ENCODE data around the gene INTS3.

Gene INTS3

GRCh38 chr1:153754266-153754665 is 26.4 kb downstream of the INTS3 start:
- TF ChIP-seq SALL2 (tag by site-specific recombination; IDR thresholded peaks at IDR 0.05; ENCODE audit: borderline replicate concordance) = no peak
- TF ChIP-seq ZNF76 (tag by site-specific recombination; IDR thresholded peaks at IDR 0.05; ENCODE audit: borderline replicate concordance, low read depth) = no peak
- TF ChIP-seq KLF16 (tag by site-specific recombination; IDR thresholded peaks at IDR 0.05) = no peak
- no peak for TF ChIP-seq ZNF404 (tag by site-specific recombination; IDR thresholded peaks at IDR 0.05)
- TF ChIP-seq ZNF560 (tag by site-specific recombination; IDR thresholded peaks at IDR 0.05; ENCODE audit: borderline replicate concordance) = no peak
- TF ChIP-seq GLI2 (tag by site-specific recombination; IDR thresholded peaks at IDR 0.05; ENCODE audit: borderline replicate concordance, low read depth) = no peak
- TF ChIP-seq GLIS2 (tag by site-specific recombination; IDR thresholded peaks at IDR 0.05) = no peak
- no peak for TF ChIP-seq HOXD13 (CRISPR knock-in tag; IDR thresholded peaks at IDR 0.05; ENCODE audit: borderline replicate concordance)
- no peak for TF ChIP-seq ZNF837 (tag by site-specific recombination; IDR thresholded peaks at IDR 0.05)
- TF ChIP-seq ZNF843 (tag by site-specific recombination; IDR thresholded peaks at IDR 0.05) = no peak
- TF ChIP-seq ZNF521 (tag by site-specific recombination; IDR thresholded peaks at IDR 0.05) = no peak
- TF ChIP-seq ZNF2 (tag by site-specific recombination; IDR thresholded peaks at IDR 0.05) = no peak
- no peak for TF ChIP-seq ZNF157 (tag by site-specific recombination; IDR thresholded peaks at IDR 0.05)
- no peak for TF ChIP-seq ZSCAN30 (tag by site-specific recombination; IDR thresholded peaks at IDR 0.05)
- no peak for TF ChIP-seq ZNF791 (tag by site-specific recombination; IDR thresholded peaks at IDR 0.05)
- no peak for TF ChIP-seq REPIN1 (tag by site-specific recombination; IDR thresholded peaks at IDR 0.05; ENCODE audit: low read depth)
- no peak for TF ChIP-seq SP7 (tag by site-specific recombination; IDR thresholded peaks at IDR 0.05)
- TF ChIP-seq ZNF292 (tag by site-specific recombination; IDR thresholded peaks at IDR 0.05; ENCODE audit: borderline replicate concordance, low read depth) = no peak
- TF ChIP-seq REST (tag by site-specific recombination; IDR thresholded peaks at IDR 0.05) = no peak
- TF ChIP-seq ZNF600 (tag by site-specific recombination; IDR thresholded peaks at IDR 0.05) = no peak
- Histone ChIP-seq H3K4me1 (ENCODE audit: control insufficient read depth, insufficient read depth, low read length) (no peaks in the 10 kb centered on the region), H3K27ac (ENCODE audit: extremely low read depth, low read depth, low read length) (no peak overlapping the region), H3K36me3 (ENCODE audit: control insufficient read depth in 2 of 2, insufficient read depth in 1 of 2, low read length in 2 of 2) (peaks cover 54 to 99% of the 10 kb centered on the region in 2 experiments), H3K4me3 (ENCODE audit: low read depth, low read length) (no peak overlapping the region), H3K9me3 (ENCODE audit: control insufficient read depth, insufficient read depth, low read depth, low read length) (no peaks in the 10 kb centered on the region)
- POLR2A ChIA-PET = interaction anchor here (0.8 to 1.3 kb wide), 2 partner anchors 18 to 21 kb away, joined by 3 read pairs; no protein-coding TSS in a partner anchor
- CTCF ChIA-PET = interaction anchor here (0.6 to 1.3 kb wide), 3 partner anchors 77 to 232 kb away, joined by 4 to 8 read pairs (median 6); partner anchors contain the start of gene RAB13

GRCh38 chr1:153760440-153760839 is 32.6 kb downstream of the INTS3 start:
- H3K9me3 ChIP-seq (ENCODE audit: control insufficient read depth, insufficient read depth, low read depth, low read length) = no peaks in the 10 kb centered on the region
- POLR2A ChIA-PET = no interaction called here
- H3K27ac ChIP-seq (ENCODE audit: extremely low read depth, low read depth, low read length) = no peak overlapping the region
- CTCF ChIA-PET = interaction anchor here (0.6 to 2.8 kb wide), 3 partner anchors 12 to 295 kb away, joined by 3 to 7 read pairs (median 4); no protein-coding TSS in a partner anchor
- peaks cover 29 to 98% of the 10 kb centered on the region in 2 experiments; a peak in 2 of 3 replicates for H3K36me3 ChIP-seq (ENCODE audit: control insufficient read depth in 2 of 2, insufficient read depth in 1 of 2, low read length in 2 of 2)
- H3K4me1 ChIP-seq (ENCODE audit: control insufficient read depth, insufficient read depth, low read length) = no peaks in the 10 kb centered on the region
- no peak overlapping the region for H3K4me3 ChIP-seq (ENCODE audit: low read depth, low read length)
- no peak for TF ChIP-seq ZNF366 (tag by site-specific recombination; conservative IDR thresholded peaks at IDR 0.05)
- no peak for TF ChIP-seq ZNF423 (tag by site-specific recombination; IDR thresholded peaks at IDR 0.05)
- no peak for TF ChIP-seq ZNF501 (tag by site-specific recombination; IDR thresholded peaks at IDR 0.05)
- TF ChIP-seq, protein P1, sequence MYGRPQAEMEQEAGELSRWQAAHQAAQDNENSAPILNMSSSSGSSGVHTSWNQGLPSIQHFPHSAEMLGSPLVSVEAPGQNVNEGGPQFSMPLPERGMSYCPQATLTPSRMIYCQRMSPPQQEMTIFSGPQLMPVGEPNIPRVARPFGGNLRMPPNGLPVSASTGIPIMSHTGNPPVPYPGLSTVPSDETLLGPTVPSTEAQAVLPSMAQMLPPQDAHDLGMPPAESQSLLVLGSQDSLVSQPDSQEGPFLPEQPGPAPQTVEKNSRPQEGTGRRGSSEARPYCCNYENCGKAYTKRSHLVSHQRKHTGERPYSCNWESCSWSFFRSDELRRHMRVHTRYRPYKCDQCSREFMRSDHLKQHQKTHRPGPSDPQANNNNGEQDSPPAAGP (tag by site-specific recombination; IDR thresholded peaks at IDR 0.05) = no peak
- TF ChIP-seq ZNF621 (tag by site-specific recombination; IDR thresholded peaks at IDR 0.05) = no peak
- TF ChIP-seq, protein P2, sequence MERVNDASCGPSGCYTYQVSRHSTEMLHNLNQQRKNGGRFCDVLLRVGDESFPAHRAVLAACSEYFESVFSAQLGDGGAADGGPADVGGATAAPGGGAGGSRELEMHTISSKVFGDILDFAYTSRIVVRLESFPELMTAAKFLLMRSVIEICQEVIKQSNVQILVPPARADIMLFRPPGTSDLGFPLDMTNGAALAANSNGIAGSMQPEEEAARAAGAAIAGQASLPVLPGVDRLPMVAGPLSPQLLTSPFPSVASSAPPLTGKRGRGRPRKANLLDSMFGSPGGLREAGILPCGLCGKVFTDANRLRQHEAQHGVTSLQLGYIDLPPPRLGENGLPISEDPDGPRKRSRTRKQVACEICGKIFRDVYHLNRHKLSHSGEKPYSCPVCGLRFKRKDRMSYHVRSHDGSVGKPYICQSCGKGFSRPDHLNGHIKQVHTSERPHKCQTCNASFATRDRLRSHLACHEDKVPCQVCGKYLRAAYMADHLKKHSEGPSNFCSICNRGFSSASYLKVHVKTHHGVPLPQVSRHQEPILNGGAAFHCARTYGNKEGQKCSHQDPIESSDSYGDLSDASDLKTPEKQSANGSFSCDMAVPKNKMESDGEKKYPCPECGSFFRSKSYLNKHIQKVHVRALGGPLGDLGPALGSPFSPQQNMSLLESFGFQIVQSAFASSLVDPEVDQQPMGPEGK (tag by site-specific recombination; IDR thresholded peaks at IDR 0.05) = no peak
- no peak for TF ChIP-seq ZNF169 (tag by site-specific recombination; IDR thresholded peaks at IDR 0.05)
- TF ChIP-seq, protein P3, sequence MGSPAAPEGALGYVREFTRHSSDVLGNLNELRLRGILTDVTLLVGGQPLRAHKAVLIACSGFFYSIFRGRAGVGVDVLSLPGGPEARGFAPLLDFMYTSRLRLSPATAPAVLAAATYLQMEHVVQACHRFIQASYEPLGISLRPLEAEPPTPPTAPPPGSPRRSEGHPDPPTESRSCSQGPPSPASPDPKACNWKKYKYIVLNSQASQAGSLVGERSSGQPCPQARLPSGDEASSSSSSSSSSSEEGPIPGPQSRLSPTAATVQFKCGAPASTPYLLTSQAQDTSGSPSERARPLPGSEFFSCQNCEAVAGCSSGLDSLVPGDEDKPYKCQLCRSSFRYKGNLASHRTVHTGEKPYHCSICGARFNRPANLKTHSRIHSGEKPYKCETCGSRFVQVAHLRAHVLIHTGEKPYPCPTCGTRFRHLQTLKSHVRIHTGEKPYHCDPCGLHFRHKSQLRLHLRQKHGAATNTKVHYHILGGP (tag by site-specific recombination; IDR thresholded peaks at IDR 0.05) = no peak
- no peak for TF ChIP-seq ZNF664 (tag by site-specific recombination; IDR thresholded peaks at IDR 0.05)
- no peak for TF ChIP-seq ZNF174 (tag by site-specific recombination; IDR thresholded peaks at IDR 0.05)
- TF ChIP-seq ZNF624 (tag by site-specific recombination; IDR thresholded peaks at IDR 0.05) = no peak
